ENCODE measurements around the gene SLC22A9. TPM values are rescaled to one million over a fixed set of nuclear protein-coding genes. Genes with fewer than 3 reads are reported as not detected.

SLC22A9 gene
- total RNA-seq, 3 donors from 2014 or later (not counting 1 experiment from before 2014, with no cell fraction given) = not detected

DNA sequence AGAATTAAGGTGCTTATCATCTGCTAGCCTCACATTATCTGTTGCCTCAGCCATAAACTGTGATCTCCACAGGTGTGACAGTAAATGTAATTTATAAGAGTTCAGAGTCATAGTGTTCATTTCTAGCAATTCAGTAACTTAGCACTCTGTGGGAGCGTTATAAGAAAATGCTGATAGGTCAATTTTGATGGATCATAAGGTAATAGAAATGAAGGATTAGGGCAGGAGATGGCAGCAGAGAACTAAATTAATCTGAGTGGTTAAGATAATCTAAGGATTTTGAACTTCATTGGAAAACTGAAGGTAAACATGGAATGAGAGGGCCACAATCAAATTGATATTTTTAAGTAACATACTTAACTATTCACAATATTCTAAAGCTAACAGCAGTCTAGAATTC lies 26.5 kb upstream of the SLC22A9 start:
- 97% methylated on average over 1 of the region's 1 CpG for WGBS (ENCODE audit: insufficient coverage)
- TF ChIP-seq, protein P1, sequence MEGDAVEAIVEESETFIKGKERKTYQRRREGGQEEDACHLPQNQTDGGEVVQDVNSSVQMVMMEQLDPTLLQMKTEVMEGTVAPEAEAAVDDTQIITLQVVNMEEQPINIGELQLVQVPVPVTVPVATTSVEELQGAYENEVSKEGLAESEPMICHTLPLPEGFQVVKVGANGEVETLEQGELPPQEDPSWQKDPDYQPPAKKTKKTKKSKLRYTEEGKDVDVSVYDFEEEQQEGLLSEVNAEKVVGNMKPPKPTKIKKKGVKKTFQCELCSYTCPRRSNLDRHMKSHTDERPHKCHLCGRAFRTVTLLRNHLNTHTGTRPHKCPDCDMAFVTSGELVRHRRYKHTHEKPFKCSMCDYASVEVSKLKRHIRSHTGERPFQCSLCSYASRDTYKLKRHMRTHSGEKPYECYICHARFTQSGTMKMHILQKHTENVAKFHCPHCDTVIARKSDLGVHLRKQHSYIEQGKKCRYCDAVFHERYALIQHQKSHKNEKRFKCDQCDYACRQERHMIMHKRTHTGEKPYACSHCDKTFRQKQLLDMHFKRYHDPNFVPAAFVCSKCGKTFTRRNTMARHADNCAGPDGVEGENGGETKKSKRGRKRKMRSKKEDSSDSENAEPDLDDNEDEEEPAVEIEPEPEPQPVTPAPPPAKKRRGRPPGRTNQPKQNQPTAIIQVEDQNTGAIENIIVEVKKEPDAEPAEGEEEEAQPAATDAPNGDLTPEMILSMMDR (IDR thresholded peaks at IDR 0.05) = no peak
- ATAC-seq = no peak
- no peaks in the 10 kb centered on the region for H3K27me3 ChIP-seq (ENCODE audit: control insufficient read depth, insufficient read depth, low read length)
- no peak overlapping the region for H3K4me3 ChIP-seq (ENCODE audit: low read length)
- H3K4me3 Mint-ChIP-seq = no peak overlapping the region
- no peaks in the 10 kb centered on the region for H3K36me3 Mint-ChIP-seq
- no peaks in the 10 kb centered on the region for H3K4me1 Mint-ChIP-seq
- DNase-seq = no peak
- H3K9me3 Mint-ChIP-seq = no peaks in the 10 kb centered on the region
- H3K9me3 ChIP-seq (ENCODE audit: control insufficient read depth, insufficient read depth, low read length) = no peaks in the 10 kb centered on the region
- intact Hi-C loops (cut with micrococcal nuclease) = no loop called here
- H3K27me3 Mint-ChIP-seq (ENCODE audit: low read depth in 2 of 2) = peaks cover 6 to 15% of the 10 kb centered on the region in 2 donors
- no peaks in the 10 kb centered on the region for H3K36me3 ChIP-seq (ENCODE audit: control insufficient read depth, insufficient read depth, low read length)
- no peak overlapping the region for H3K27ac Mint-ChIP-seq
- no peaks in the 10 kb centered on the region for H3K4me1 ChIP-seq (ENCODE audit: control insufficient read depth, insufficient read depth, low read length)
- H3K27ac ChIP-seq (ENCODE audit: low read length) = no peak overlapping the region

GRCh38 chr11:63352144-63352543 lies 17.4 kb upstream of the SLC22A9 start:
- no peaks in the 10 kb centered on the region for H3K36me3 ChIP-seq (ENCODE audit: control insufficient read depth, insufficient read depth, low read length)
- no peak overlapping the region for H3K27ac Mint-ChIP-seq
- ATAC-seq (no peak), DNase-seq (no peak)
- TF ChIP-seq, protein P1 (IDR thresholded peaks at IDR 0.05) = no peak
- H3K36me3 Mint-ChIP-seq = peaks cover under 1% of the 10 kb centered on the region
- H3K9me3 Mint-ChIP-seq = peaks cover 2 to 7% of the 10 kb centered on the region in 2 donors
- intact Hi-C loops (cut with micrococcal nuclease) = no loop called here
- H3K27me3 ChIP-seq (ENCODE audit: control insufficient read depth, insufficient read depth, low read length) = no peaks in the 10 kb centered on the region
- H3K9me3 ChIP-seq (ENCODE audit: control insufficient read depth, insufficient read depth, low read length) = no peaks in the 10 kb centered on the region
- H3K4me3 Mint-ChIP-seq = no peak overlapping the region
- H3K27me3 Mint-ChIP-seq (ENCODE audit: low read depth in 2 of 2) = peaks cover 14 to 62% of the 10 kb centered on the region in 2 donors
- no peaks in the 10 kb centered on the region for H3K4me1 Mint-ChIP-seq
- no peak overlapping the region for H3K27ac ChIP-seq (ENCODE audit: low read length)
- H3K4me1 ChIP-seq (ENCODE audit: control insufficient read depth, insufficient read depth, low read length) = no peaks in the 10 kb centered on the region
- 79% methylated on average over 3 of the region's 4 CpGs for whole genome bisulfite sequencing (ENCODE audit: insufficient coverage)
- no peak overlapping the region for H3K4me3 ChIP-seq (ENCODE audit: low read length)

DNA sequence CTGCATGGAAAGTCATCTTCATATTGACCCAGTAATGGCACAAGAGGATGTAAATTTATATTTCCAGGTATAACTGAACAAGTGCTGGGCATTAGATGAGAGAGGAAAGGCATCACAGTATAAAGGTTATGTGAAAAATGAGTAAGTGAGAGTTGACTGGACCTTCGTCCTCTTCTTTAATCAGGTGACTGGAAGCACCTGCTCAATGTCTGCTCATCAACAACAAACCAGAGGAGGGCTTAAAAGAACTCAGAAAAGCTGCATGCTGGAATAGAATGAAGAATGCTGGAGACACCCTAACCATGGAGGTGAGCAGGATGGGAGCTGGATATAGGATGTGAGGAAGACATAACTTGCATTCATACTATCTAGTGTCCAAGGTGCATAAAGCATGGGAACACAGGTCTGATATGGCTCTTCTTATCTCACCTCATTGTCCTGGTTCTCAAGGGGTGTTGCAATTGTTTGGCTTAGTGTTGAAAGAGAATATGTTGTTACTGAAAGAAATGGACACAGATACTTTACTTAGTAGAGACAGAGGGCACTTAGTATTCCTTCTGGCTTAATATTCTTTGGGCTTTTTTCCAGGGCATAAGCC lies 7.3 kb upstream of the SLC22A9 start:
- Histone ChIP-seq H3K4me1 (ENCODE audit: control insufficient read depth, insufficient read depth, low read length) (no peaks in the 10 kb centered on the region), H3K27me3 (ENCODE audit: control insufficient read depth, insufficient read depth, low read length) (peaks cover 3% of the 10 kb centered on the region), H3K27ac (ENCODE audit: low read length) (no peak overlapping the region), H3K36me3 (ENCODE audit: control insufficient read depth, insufficient read depth, low read length) (no peaks in the 10 kb centered on the region), H3K4me3 (ENCODE audit: low read length) (no peak overlapping the region), H3K9me3 (ENCODE audit: control insufficient read depth, insufficient read depth, low read length) (no peaks in the 10 kb centered on the region)
- Mint-ChIP-seq H3K9me3 (peaks cover 0 to 6% of the 10 kb centered on the region in 2 donors), H3K27me3 (ENCODE audit: low read depth in 2 of 2) (peaks cover 21 to 53% of the 10 kb centered on the region in 2 donors), H3K36me3 (peaks cover 5% of the 10 kb centered on the region), H3K4me3 (no peak overlapping the region), H3K27ac (no peak overlapping the region), H3K4me1 (no peaks in the 10 kb centered on the region)
- TF ChIP-seq, protein P1 (IDR thresholded peaks at IDR 0.05) = no peak
- DNase-seq = no peak
- intact Hi-C loops (cut with micrococcal nuclease) = no loop called here
- no peak for ATAC-seq
- 92% methylated on average over 1 of the region's 1 CpG for WGBS (ENCODE audit: insufficient coverage)
